HG03571 (cell line): ENCODE measurements around the gene ISOC2.
"Not testable (repeated sequence)": the region's sequence is repeated elsewhere in the genome, so short reads cannot be mapped to it uniquely, and the experiment has no call there.

Source experiments
- ATAC-seq: cut with Tn5 transposase; IDR thresholded peaks from one replicate; pipeline ENCODE4 v1.9.1; 2021; ENCODE audit not compliant: unreplicated experiment

ISOC2 gene

GRCh38 chr19:55460670-55461258 lies 678 bp downstream of the ISOC2 start:
- ATAC-seq, result no peak

- ATAC-seq, result no peak
Observed at GRCh38 chr19:55459950-55460657, 1.3 kb downstream of the ISOC2 start.

GRCh38 chr19:55459551-55459949 lies 1.9 kb downstream of the ISOC2 start:
- no peak for ATAC-seq

GRCh38 chr19:55457683-55458457 lies 3.6 kb downstream of the ISOC2 start:
- ATAC-seq, result no peak

- no peak for ATAC-seq
Observed at GRCh38 chr19:55456347-55456746, 5.1 kb downstream of the ISOC2 start.

- ATAC-seq, result no peak
Observed at GRCh38 chr19:55455576-55456235, 5.7 kb downstream of the ISOC2 start.

GRCh38 chr19:55454787-55455243 lies 6.6 kb downstream of the ISOC2 start:
- ATAC-seq, result no peak

- no peak for ATAC-seq
Observed at GRCh38 chr19:55453511-55454260, 7.8 kb downstream of the ISOC2 start.

GRCh38 chr19:55452749-55453346 lies 8.6 kb downstream of the ISOC2 start:
- ATAC-seq, result no peak

GRCh38 chr19:55451965-55452748 lies 9.3 kb downstream of the ISOC2 start:
- ATAC-seq, result no peak

- ATAC-seq, result no peak
Observed at GRCh38 chr19:55451163-55451964, 10.1 kb downstream of the ISOC2 start.

GRCh38 chr19:55449469-55449868 lies 12.0 kb downstream of the ISOC2 start:
- ATAC-seq, result no peak

- not testable (repeated sequence) for ATAC-seq
Observed at GRCh38 chr19:55448175-55448490, 13.3 kb downstream of the ISOC2 start.

GRCh38 chr19:55447421-55448174 lies 13.8 kb downstream of the ISOC2 start:
- no peak for ATAC-seq

- no peak for ATAC-seq
Observed at GRCh38 chr19:55446060-55446459, 15.4 kb downstream of the ISOC2 start.

- no peak for ATAC-seq
Observed at GRCh38 chr19:55444646-55445045, 16.8 kb downstream of the ISOC2 start.

GRCh38 chr19:55443824-55444480 lies 17.5 kb downstream of the ISOC2 start:
- no peak for ATAC-seq
